ELF-1 (cell line): ENCODE measurements around the gene ADAMTS17.
"Not testable (repeated sequence)": the region's sequence is repeated elsewhere in the genome, so short reads cannot be mapped to it uniquely, and the experiment has no call there.

Source experiments
- DNase-seq: peaks from one replicate; pipeline ENCODE4 v3.0.0-alpha.2; 2016; ENCODE audit warnings: low read depth, low spot score

Gene ADAMTS17

GRCh38 chr15:100339451-100339850, 2.3 kb downstream of the ADAMTS17 start:
- not testable (repeated sequence) for DNase-seq

- DNase-seq = peak; percentile 81
Observed at GRCh38 chr15:100338971-100339444, 2.8 kb downstream of the ADAMTS17 start.

GRCh38 chr15:100338247-100338646, 3.5 kb downstream of the ADAMTS17 start:
- DNase-seq = no peak

GRCh38 chr15:100337096-100338044, 4.4 kb downstream of the ADAMTS17 start:
- DNase-seq = no peak

GRCh38 chr15:100336061-100336460, 5.7 kb downstream of the ADAMTS17 start:
- DNase-seq = peak; percentile 39

GRCh38 chr15:100335335-100335999, 6.3 kb downstream of the ADAMTS17 start:
- peak; percentile 72 for DNase-seq

GRCh38 chr15:100334905-100335304, 6.9 kb downstream of the ADAMTS17 start:
- DNase-seq = peak; percentile 14

- no peak for DNase-seq
Observed at GRCh38 chr15:100334456-100334855, 7.3 kb downstream of the ADAMTS17 start.

- DNase-seq = peak; percentile 10
Observed at GRCh38 chr15:100334015-100334414, 7.8 kb downstream of the ADAMTS17 start.

- no peak for DNase-seq
Observed at GRCh38 chr15:100333236-100333635, 8.5 kb downstream of the ADAMTS17 start.

GRCh38 chr15:100332721-100333120, 9.1 kb downstream of the ADAMTS17 start:
- no peak for DNase-seq

- no peak for DNase-seq
Observed at GRCh38 chr15:100332231-100332630, 9.5 kb downstream of the ADAMTS17 start.

GRCh38 chr15:100330629-100331215, 11.1 kb downstream of the ADAMTS17 start:
- no peak for DNase-seq

GRCh38 chr15:100330221-100330620, 11.6 kb downstream of the ADAMTS17 start:
- peak; percentile 24 for DNase-seq

- no peak for DNase-seq
Observed at GRCh38 chr15:100328796-100329195, 13.0 kb downstream of the ADAMTS17 start.

- DNase-seq = no peak
Observed at GRCh38 chr15:100318880-100319279, 22.9 kb downstream of the ADAMTS17 start.

GRCh38 chr15:100314809-100315400, 26.9 kb downstream of the ADAMTS17 start:
- no peak for DNase-seq

- DNase-seq = no peak
Observed at GRCh38 chr15:100311833-100312476, 29.8 kb downstream of the ADAMTS17 start.

GRCh38 chr15:100311154-100311625, 30.6 kb downstream of the ADAMTS17 start:
- no peak for DNase-seq

GRCh38 chr15:100310513-100311153, 31.1 kb downstream of the ADAMTS17 start:
- peak; percentile 20 for DNase-seq

GRCh38 chr15:100310041-100310405, 31.8 kb downstream of the ADAMTS17 start:
- peak; percentile 28 for DNase-seq
